Pancreas (tissue), 10 donors: ENCODE measurements around the gene MYO1C. TPM values are rescaled to one million over a fixed set of nuclear protein-coding genes. Genes with fewer than 3 reads are reported as not detected.

Source experiments
- ATAC-seq, 4 donors: fragments of 200-7000 bp; cut with Tn5 transposase; one replicate each; pipeline versions ENCODE4 v1.8.0 to v1.9.1; 2020; ENCODE audit warnings: mild to moderate bottlenecking in 4 of 4, moderate library complexity in 4 of 4
- DNase-seq, 6 donors: peaks; one replicate each; pipeline ENCODE4 v3.0.0-alpha.2; 2020
- FAIRE-seq: peaks from 2 replicates; lab custom pipeline; 2012; peaks lifted over from hg19 to GRCh38; lab: Jason Lieb, UNC
- H3K27ac ChIP-seq, 4 donors: fragments of 200-600 bp; sonication (generic); 1 replicate in 3 of 4; 2 replicates in 1 of 4; pipeline versions ENCODE4 v1.5.0 to v1.8.0; 2020
- H3K27me3 ChIP-seq, 4 donors: fragments of 200-600 bp; one replicate each; pipeline ENCODE4 v1.8.0; 2021
- H3K36me3 ChIP-seq, 3 donors: fragments of 200-600 bp; sonication (generic) in 1 of 3; one replicate each; pipeline versions ENCODE4 v1.5.0 to v1.8.0; 2020 to 2021
- H3K4me1 ChIP-seq, 3 donors: fragments of 200-600 bp; one replicate each; pipeline ENCODE4 v1.8.0; 2021
- H3K4me3 ChIP-seq, 4 donors: fragments of 200-600 bp; sonication (generic) in 2 of 4; one replicate each; pipeline versions ENCODE4 v1.5.0 to v1.8.0; 2020 to 2021
- H3K9me3 ChIP-seq, 4 donors: fragments of 200-600 bp; one replicate each; pipeline ENCODE4 v1.8.0; 2021
- CTCF ChIP-seq, 4 donors: fragments of 200-600 bp; sonication (generic) in 3 of 4; IDR thresholded peaks; one replicate each; pipeline versions ENCODE4 v1.5.0 to v1.8.0; 2021; ENCODE audit warnings: antibody characterized with exemption in 4 of 4
- WGBS, 2 donors: extraction: QIAGEN DNeasy Blood & Tissue Kit; methylation state at CpG; one replicate each; pipeline ENCODE4 v1.1.7; 2013; 5-methylcytosine and 5-hydroxymethylcytosine counted together
- intact Hi-C, 3 donors: fragments of 100-400 bp; cut with DNase I; formaldehyde crosslinking; loops; one replicate each; pipeline versions ENCODE4 v1.11.1 to v1.14.2; 2022
- polyA plus RNA-seq, 2 donors: library from polyadenylated mRNA; stranded (reverse); fragments of 200-250 nt; gene quantifications; one replicate each; pipeline ENCODE4 v1.2.3, GENCODE V29; 2013
- total RNA-seq, 6 donors: library from RNA; stranded (reverse); fragmentation: NEBNext Ultra II Directional in 4 of 6; extraction: Animal tissue kit (Norgen Biotek cat#: 25700) in 4 of 6; gene quantifications; one replicate each; pipeline versions ENCODE4 v1.2.1 to v1.2.4, GENCODE V29; 2021 to 2023
- donor health status: healthy with polysubstance abuse.
- donor health status: DM: no; HTN: no; CAD: no; lungs with moderate emphysema.
- donor health status: DM: no; HTN: no; CAD: no.
- donor health status: control.
- donor health status: control.
- donor health status: Bipolar disorder and iron deficiency.
- donor health status: DM: yes; HTN: yes; CAD: no.
- donor health status: DM: no; HTN: no; CAD: no.
- donor health status: DM: no; HTN: no; CAD: no.
- donor health status: DM: yes; HTN: yes; CAD: no.

MYO1C gene
- total and polyA plus RNA-seq, 8 donors = 57.2 to 138 (median 99.3) TPM

GRCh38 chr17:1503699-1504098 is 11.2 kb upstream of the MYO1C start:
- WGBS, 2 donors = 88 to 91% methylated on average over 10 of the region's 10 CpGs
- FAIRE-seq (no peak), DNase-seq (no peak), ATAC-seq (no peak)
- Histone ChIP-seq H3K4me3 (no peak overlapping the region), H3K27me3 (no peaks in the 10 kb centered on the region), H3K9me3 (no peaks in the 10 kb centered on the region), H3K36me3 (peaks cover 0 to 3% (median 0%) of the 10 kb centered on the region in 3 donors), H3K27ac (no peak overlapping the region), H3K4me1 (no peaks in the 10 kb centered on the region)
- intact Hi-C loops = no loop called here
- TF ChIP-seq CTCF (IDR thresholded peaks at IDR 0.05) = no peak

GRCh38 chr17:1498869-1499268 is 6.4 kb upstream of the MYO1C start:
- Histone ChIP-seq H3K4me1 (no peaks in the 10 kb centered on the region), H3K9me3 (no peaks in the 10 kb centered on the region), H3K27me3 (no peaks in the 10 kb centered on the region), H3K36me3 (no peaks in the 10 kb centered on the region), H3K4me3 (no peak overlapping the region), H3K27ac (no peak overlapping the region)
- DNase-seq (no peak), ATAC-seq (no peak), FAIRE-seq (no peak)
- intact Hi-C loops = no loop called here
- 84 to 85% methylated on average over 9 of the region's 9 CpGs for WGBS, 2 donors
- no peak for TF ChIP-seq CTCF (IDR thresholded peaks at IDR 0.05)

GRCh38 chr17:1498233-1498632 is 5.7 kb upstream of the MYO1C start:
- Histone ChIP-seq H3K27me3 (no peaks in the 10 kb centered on the region), H3K27ac (no peak overlapping the region), H3K4me3 (no peak overlapping the region), H3K36me3 (no peaks in the 10 kb centered on the region), H3K9me3 (no peaks in the 10 kb centered on the region), H3K4me1 (no peaks in the 10 kb centered on the region)
- TF ChIP-seq CTCF (IDR thresholded peaks at IDR 0.05) = no peak
- no peak for ATAC-seq
- 79 to 92% methylated on average over 2 of the region's 2 CpGs for WGBS, 2 donors
- DNase-seq = no peak
- intact Hi-C loops = no loop called here
- FAIRE-seq = no peak

- intact Hi-C loops = no loop called here
Observed at GRCh38 chr17:1497831-1498230, 5.3 kb upstream of the MYO1C start.

More at GRCh38 chr17:1497831-1498230, 5.3 kb upstream of the MYO1C start:
- DNase-seq (no peak), FAIRE-seq (no peak), ATAC-seq (no peak)
- Histone ChIP-seq H3K9me3 (no peaks in the 10 kb centered on the region), H3K27me3 (no peaks in the 10 kb centered on the region), H3K4me1 (no peaks in the 10 kb centered on the region), H3K4me3 (no peak overlapping the region), H3K36me3 (no peaks in the 10 kb centered on the region), H3K27ac (no peak overlapping the region)
- 85 to 90% methylated on average over 15 of the region's 15 CpGs for WGBS, 2 donors
- no peak for TF ChIP-seq CTCF (IDR thresholded peaks at IDR 0.05)
